Adrenal gland (tissue), 12 donors: Measurements from ENCODE around the gene PLXNA1. TPM values are rescaled to one million over a fixed set of nuclear protein-coding genes. Genes with fewer than 3 reads are reported as not detected.

Experiments used
- DNase-seq, 7 donors: peaks; one replicate each; pipeline ENCODE4 v3.0.0-alpha.2; 2019 to 2020
- H3K27ac ChIP-seq, 5 donors: fragments of 200-600 bp; sonication (generic) in 4 of 5; 1 replicate in 3 of 5; 2 replicates in 2 of 5; pipeline versions ENCODE4 v1.5.1 to v1.8.0; 2016 to 2020; ENCODE audit warnings: mild to moderate bottlenecking in 1 of 5
- H3K27me3 ChIP-seq: fragments of 200-600 bp; 2 replicates; pipeline ENCODE4 v1.8.0; 2021
- H3K36me3 ChIP-seq, 2 donors: fragments of 200-600 bp; replicated peaks in 1 of 2; 1 replicate in 1 of 2; 2 replicates in 1 of 2; pipeline versions ENCODE4 v1.5.1 to v1.8.0; 2018 to 2022
- H3K4me1 ChIP-seq, 2 donors: fragments of 200-600 bp; replicated peaks in 1 of 2; 1 replicate in 1 of 2; 2 replicates in 1 of 2; pipeline versions ENCODE4 v1.5.1 to v1.8.0; 2018 to 2021
- H3K4me3 ChIP-seq, 4 donors: fragments of 200-600 bp; sonication (generic) in 3 of 4; one replicate each; pipeline ENCODE4 v1.5.1; 2016 to 2018
- H3K9me3 ChIP-seq, 3 donors: fragments of 200-600 bp; sonication (generic) in 1 of 3; replicated peaks in 1 of 3; 1 replicate in 2 of 3; 2 replicates in 1 of 3; pipeline versions ENCODE4 v1.5.1 to v1.8.0; 2016 to 2021
- POLR2A ChIP-seq, 2 donors: fragments of 450-650 bp; IDR thresholded peaks; one replicate each; pipeline ENCODE4 v1.6.1; 2017; ENCODE audit warnings: antibody characterized with exemption in 2 of 2, mild to moderate bottlenecking in 2 of 2, moderate library complexity in 1 of 2
- WGBS, 4 donors: extraction: QIAGEN DNeasy Blood & Tissue Kit in 2 of 4; methylation state at CpG; one replicate each; pipeline versions ENCODE4 v1.1.5 to v1.1.7; 2013 to 2017; 5-methylcytosine and 5-hydroxymethylcytosine counted together
- intact Hi-C, 2 donors: fragments of 100-400 bp; cut with DNase I; formaldehyde crosslinking; loops; one replicate each; pipeline versions ENCODE4 v1.14.1 to v1.15.0; 2022 to 2023
- polyA plus RNA-seq, 3 donors: library from polyadenylated mRNA; stranded (reverse); fragments of 200-250 nt in 2 of 3; fragments of 350-450 nt in 1 of 3; fragmentation: Illumina TruSeq in 1 of 3; extraction: RNeasy Lipid Tissue Mini Kit (QIAGEN cat#74804) in 1 of 3; gene quantifications; one replicate each; pipeline ENCODE4 v1.2.3, GENCODE V29; 2013 to 2014
- total RNA-seq, 9 donors: library from RNA; depleted of rRNA in 4 of 9; stranded (reverse); fragments of >200 nt in 4 of 9; fragments of 120-200 nt in 1 of 9; fragmentation: NEBNext Ultra II Directional in 1 of 9; extraction: Animal tissue kit (Norgen Biotek cat#: 25700) in 1 of 9; gene quantifications; one replicate each; pipeline versions ENCODE4 v1.1.0 to v1.2.4, GENCODE V29; 2013 to 2023
- TF ChIP-seq, protein P1 (sequence below), 6 experiments: fragments of 450-650 bp in 4 of 6; fragments of 200-600 bp in 2 of 6; sonication (generic) in 1 of 6; IDR thresholded peaks; 1 replicate in 5 of 6; 2 replicates in 1 of 6; pipeline versions ENCODE4 v1.5.1 to v1.8.0; 2016 to 2021; ENCODE audit warnings: antibody characterized with exemption in 6 of 6, mild to moderate bottlenecking in 2 of 6, moderate library complexity in 1 of 6
- donor health status: healthy with polysubstance abuse.
- donor health status: Bipolar disorder and iron deficiency.
- donor health status: DM: yes; HTN: yes; CAD: no.
- donor health status: DM: no; HTN: no; CAD: no.
- donor health status: DM: no; HTN: no; CAD: no.
- donor health status: DM: yes; HTN: yes; CAD: no.

PLXNA1 gene
- total and polyA plus RNA-seq, 12 donors: 9.5 to 29.9 (median 20.2) TPM

- TF ChIP-seq, protein P1, sequence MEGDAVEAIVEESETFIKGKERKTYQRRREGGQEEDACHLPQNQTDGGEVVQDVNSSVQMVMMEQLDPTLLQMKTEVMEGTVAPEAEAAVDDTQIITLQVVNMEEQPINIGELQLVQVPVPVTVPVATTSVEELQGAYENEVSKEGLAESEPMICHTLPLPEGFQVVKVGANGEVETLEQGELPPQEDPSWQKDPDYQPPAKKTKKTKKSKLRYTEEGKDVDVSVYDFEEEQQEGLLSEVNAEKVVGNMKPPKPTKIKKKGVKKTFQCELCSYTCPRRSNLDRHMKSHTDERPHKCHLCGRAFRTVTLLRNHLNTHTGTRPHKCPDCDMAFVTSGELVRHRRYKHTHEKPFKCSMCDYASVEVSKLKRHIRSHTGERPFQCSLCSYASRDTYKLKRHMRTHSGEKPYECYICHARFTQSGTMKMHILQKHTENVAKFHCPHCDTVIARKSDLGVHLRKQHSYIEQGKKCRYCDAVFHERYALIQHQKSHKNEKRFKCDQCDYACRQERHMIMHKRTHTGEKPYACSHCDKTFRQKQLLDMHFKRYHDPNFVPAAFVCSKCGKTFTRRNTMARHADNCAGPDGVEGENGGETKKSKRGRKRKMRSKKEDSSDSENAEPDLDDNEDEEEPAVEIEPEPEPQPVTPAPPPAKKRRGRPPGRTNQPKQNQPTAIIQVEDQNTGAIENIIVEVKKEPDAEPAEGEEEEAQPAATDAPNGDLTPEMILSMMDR (IDR thresholded peaks at IDR 0.05): no peak
- TF ChIP-seq POLR2A (IDR thresholded peaks at IDR 0.05): no peak
- intact Hi-C loops: no loop called here
- Histone ChIP-seq H3K4me3 (no peak overlapping the region), H3K27me3 (no peaks in the 10 kb centered on the region), H3K9me3 (no peaks in the 10 kb centered on the region), H3K4me1 (peaks cover 0 to 2% of the 10 kb centered on the region in 2 donors), H3K27ac (no peak overlapping the region), H3K36me3 (peaks cover 0 to 59% of the 10 kb centered on the region in 2 donors)
- no peak for DNase-seq
- WGBS, 4 donors: 90 to 96% (median 95%) methylated on average over 9 to 42 of the region's 42 CpGs
These were observed 47.0 kb downstream of the PLXNA1 start for GRCh38 chr3:127029658-127030507.

GRCh38 chr3:127030508-127031412, 47.8 kb downstream of the PLXNA1 start:
- intact Hi-C loops: no loop called here
- no peaks in the 10 kb centered on the region for H3K9me3 ChIP-seq
- DNase-seq: no peak
- H3K36me3 ChIP-seq: peaks cover 0 to 59% of the 10 kb centered on the region in 2 donors
- peaks cover 8 to 11% of the 10 kb centered on the region in 2 donors for H3K4me1 ChIP-seq
- WGBS, 4 donors: 93 to 100% (median 96%) methylated on average over 4 to 19 of the region's 19 CpGs
- no peaks in the 10 kb centered on the region for H3K27me3 ChIP-seq
- no peak overlapping the region for H3K4me3 ChIP-seq
- no peak overlapping the region for H3K27ac ChIP-seq
- no peak for TF ChIP-seq POLR2A (IDR thresholded peaks at IDR 0.05)
- TF ChIP-seq, protein P1 (IDR thresholded peaks at IDR 0.05): no peak

DNA sequence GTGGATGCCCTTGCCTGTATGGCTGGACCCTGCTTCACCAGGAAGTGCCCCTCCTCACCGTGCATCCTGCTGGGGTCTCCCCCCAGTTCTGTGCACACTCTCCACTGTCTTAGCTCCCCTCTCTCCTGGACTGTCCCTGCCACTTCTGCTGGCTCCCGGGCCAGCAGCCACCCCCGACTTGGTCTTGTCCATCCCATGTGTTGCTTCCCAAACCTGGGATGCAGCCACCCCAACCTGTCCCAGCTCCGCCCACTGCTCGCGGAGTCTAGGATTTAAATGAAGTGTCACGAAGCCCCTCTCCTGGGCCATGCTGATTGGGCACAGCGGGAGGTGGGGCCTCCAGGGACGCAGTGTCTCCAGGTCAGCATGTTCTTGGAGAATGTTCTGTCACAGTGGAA, 48.5 kb downstream of the PLXNA1 start:
- H3K4me3 ChIP-seq: no peak overlapping the region
- TF ChIP-seq POLR2A (IDR thresholded peaks at IDR 0.05): no peak
- TF ChIP-seq, protein P1 (IDR thresholded peaks at IDR 0.05): no peak
- H3K9me3 ChIP-seq: no peaks in the 10 kb centered on the region
- peaks cover 0 to 57% of the 10 kb centered on the region in 2 donors for H3K36me3 ChIP-seq
- no peak for DNase-seq
- peaks cover 11 to 14% of the 10 kb centered on the region in 2 donors for H3K4me1 ChIP-seq
- no peaks in the 10 kb centered on the region for H3K27me3 ChIP-seq
- 93 to 98% (median 96%) methylated on average over 7 to 9 of the region's 9 CpGs for WGBS, 4 donors
- H3K27ac ChIP-seq: no peak overlapping the region
- intact Hi-C loops: no loop called here

DNA sequence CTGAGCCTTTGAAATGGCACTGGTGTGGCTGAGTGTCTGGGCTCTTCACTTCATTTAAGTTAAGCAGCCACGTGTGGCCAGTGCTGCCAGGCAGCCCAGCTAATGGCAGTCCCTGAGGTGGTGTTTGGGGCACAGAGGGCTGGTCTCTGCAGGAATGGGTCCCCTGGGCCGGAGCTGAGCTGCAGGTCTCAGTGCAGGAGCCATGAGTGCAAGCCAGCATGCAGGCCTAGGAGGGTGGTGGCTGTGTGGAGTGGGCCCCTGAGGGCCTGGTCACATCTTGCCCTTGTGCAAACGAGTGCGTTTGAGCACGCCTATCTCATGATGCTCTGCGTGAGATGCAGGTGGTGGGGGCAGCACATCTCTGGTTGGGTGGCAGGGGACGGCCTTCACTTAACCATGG, 48.9 kb downstream of the PLXNA1 start:
- no peak for DNase-seq
- Histone ChIP-seq H3K4me3 (no peak overlapping the region), H3K27ac (no peak overlapping the region), H3K4me1 (peaks cover 11 to 14% of the 10 kb centered on the region in 2 donors), H3K27me3 (no peaks in the 10 kb centered on the region), H3K9me3 (no peaks in the 10 kb centered on the region), H3K36me3 (peaks cover 0 to 52% of the 10 kb centered on the region in 2 donors)
- WGBS, 4 donors: 89 to 97% (median 94%) methylated on average over 5 to 7 of the region's 7 CpGs
- TF ChIP-seq, protein P1 (IDR thresholded peaks at IDR 0.05): no peak
- TF ChIP-seq POLR2A (IDR thresholded peaks at IDR 0.05): no peak
- intact Hi-C loops: no loop called here
